Neural crest cell (in vitro differentiated cells): ENCODE results near the gene NUCB2. TPM values are rescaled to one million over a fixed set of nuclear protein-coding genes. Genes with fewer than 3 reads are reported as not detected.
"Not testable (repeated sequence)": the region's sequence is repeated elsewhere in the genome, so short reads cannot be mapped to it uniquely, and the experiment has no call there.

Source experiments
- DNase-seq: peaks from one replicate; pipeline ENCODE4 v3.0.0; 2021; ENCODE audit warnings: low read depth, mixed read lengths, low spot score
- H3K27ac Mint-ChIP-seq: one replicate; pipeline ENCODE4 v1.8.0; 2021; ENCODE audit warnings: mild to moderate bottlenecking, mixed read lengths; ENCODE audit not compliant: unreplicated experiment
- H3K27me3 Mint-ChIP-seq: 2 replicates; pipeline ENCODE4 v1.8.0; 2021; ENCODE audit warnings: low read depth, mild to moderate bottlenecking, mixed read lengths
- H3K36me3 Mint-ChIP-seq: 2 replicates; pipeline ENCODE4 v1.8.0; 2021; ENCODE audit warnings: low read depth, mild to moderate bottlenecking, mixed read lengths
- H3K4me1 Mint-ChIP-seq: 2 replicates; pipeline ENCODE4 v1.8.0; 2021; ENCODE audit warnings: mixed read lengths
- H3K4me3 Mint-ChIP-seq: one replicate; pipeline ENCODE4 v1.8.0; 2021; ENCODE audit warnings: mild to moderate bottlenecking, mixed read lengths
- H3K9me3 Mint-ChIP-seq: 2 replicates; pipeline ENCODE4 v1.8.0; 2021; ENCODE audit warnings: mixed read lengths
- CTCF ChIP-seq: fragments of 200-600 bp; sonication (generic); conservative IDR thresholded peaks from 2 replicates; pipeline ENCODE4 v1.5.0; 2021; ENCODE audit warnings: antibody characterized with exemption, mild to moderate bottlenecking
- total RNA-seq: library from RNA; stranded (reverse); gene quantifications from 2 replicates; pipeline ENCODE4 v1.2.1, GENCODE V29; 2021

Gene NUCB2
- total RNA-seq, 1 donor from 2014 or later: 59.3 TPM

- no peak for TF ChIP-seq CTCF
- Mint-ChIP-seq H3K27me3 (no peaks in the 10 kb centered on the region), H3K4me1 (no peaks in the 10 kb centered on the region), H3K36me3 (no peaks in the 10 kb centered on the region), H3K27ac (no peak overlapping the region), H3K4me3 (no peak overlapping the region), H3K9me3 (no peaks in the 10 kb centered on the region)
- no peak for DNase-seq
These were observed 12.8 kb upstream of the NUCB2 start for GRCh38 chr11:17263769-17264168.

- H3K4me1 Mint-ChIP-seq: no peaks in the 10 kb centered on the region
- no peak overlapping the region for H3K27ac Mint-ChIP-seq
- no peak overlapping the region for H3K4me3 Mint-ChIP-seq
- DNase-seq: no peak
- no peaks in the 10 kb centered on the region for H3K27me3 Mint-ChIP-seq
- no peaks in the 10 kb centered on the region for H3K9me3 Mint-ChIP-seq
- H3K36me3 Mint-ChIP-seq: no peaks in the 10 kb centered on the region
- no peak for TF ChIP-seq CTCF
These were observed 9.8 kb upstream of the NUCB2 start for GRCh38 chr11:17266781-17267180.

- DNase-seq: no peak
- no peaks in the 10 kb centered on the region for H3K27me3 Mint-ChIP-seq
These were observed 9.0 kb upstream of the NUCB2 start for GRCh38 chr11:17267576-17267975.

GRCh38 chr11:17268500-17268899 lies 8.0 kb upstream of the NUCB2 start:
- not testable (repeated sequence) for H3K4me3 Mint-ChIP-seq, DNase-seq, H3K9me3 Mint-ChIP-seq, H3K4me1 Mint-ChIP-seq, H3K27me3 Mint-ChIP-seq, H3K36me3 Mint-ChIP-seq, H3K27ac Mint-ChIP-seq

More at GRCh38 chr11:17267576-17267975, 9.0 kb upstream of the NUCB2 start:
- no peaks in the 10 kb centered on the region for H3K4me1 Mint-ChIP-seq
- H3K27ac Mint-ChIP-seq: no peak overlapping the region
- no peak overlapping the region for H3K4me3 Mint-ChIP-seq
- H3K9me3 Mint-ChIP-seq: no peaks in the 10 kb centered on the region
- TF ChIP-seq CTCF: no peak
- no peaks in the 10 kb centered on the region for H3K36me3 Mint-ChIP-seq

DNA sequence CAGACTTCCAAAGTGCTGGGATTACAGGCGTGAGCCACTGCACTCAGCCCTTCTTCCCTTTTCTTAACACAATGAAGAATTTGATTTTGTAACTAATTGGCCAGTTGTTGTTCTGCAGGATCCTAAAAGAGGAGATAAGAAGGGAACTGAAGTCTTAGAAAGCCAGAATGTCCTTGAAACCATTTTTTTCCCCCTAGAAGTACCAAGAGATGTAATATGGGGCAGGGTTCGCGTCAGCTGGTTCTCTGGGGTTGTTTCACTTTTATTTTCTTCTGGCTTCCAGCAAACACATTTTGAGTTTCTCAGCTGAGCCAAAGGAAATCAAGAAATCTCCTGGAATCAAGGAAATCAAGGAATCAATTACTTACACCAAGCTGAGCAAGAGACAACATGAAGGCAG lies 7.6 kb upstream of the NUCB2 start:
- no peaks in the 10 kb centered on the region for H3K27me3 Mint-ChIP-seq
- no peaks in the 10 kb centered on the region for H3K4me1 Mint-ChIP-seq
- no peaks in the 10 kb centered on the region for H3K9me3 Mint-ChIP-seq
- DNase-seq: no peak
- H3K36me3 Mint-ChIP-seq: no peaks in the 10 kb centered on the region
- no peak overlapping the region for H3K27ac Mint-ChIP-seq
- no peak for TF ChIP-seq CTCF
- no peak overlapping the region for H3K4me3 Mint-ChIP-seq

DNA sequence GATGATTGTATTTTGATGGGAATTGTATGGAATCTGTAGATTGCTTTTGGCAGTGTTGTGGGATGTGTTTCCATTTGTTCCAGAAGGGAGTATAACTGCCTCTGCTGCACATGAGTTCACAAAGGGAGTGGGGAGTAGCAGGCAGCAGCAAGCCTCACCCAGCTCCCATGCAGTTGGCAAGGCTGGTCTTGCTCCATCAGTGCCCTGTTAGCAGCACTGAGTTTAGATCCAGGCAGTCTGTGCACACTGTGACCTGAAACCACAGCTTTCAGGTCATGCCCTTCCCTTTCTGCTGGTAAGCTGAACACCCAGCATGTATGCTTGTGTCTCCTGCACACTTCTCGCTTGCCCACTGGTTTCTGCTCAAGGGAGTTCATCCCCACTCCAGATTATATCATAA lies 3.7 kb upstream of the NUCB2 start:
- peaks cover 17% of the 10 kb centered on the region for H3K4me1 Mint-ChIP-seq
- H3K27me3 Mint-ChIP-seq: no peaks in the 10 kb centered on the region
- no peak for TF ChIP-seq CTCF
- no peak overlapping the region for H3K4me3 Mint-ChIP-seq
- H3K9me3 Mint-ChIP-seq: no peaks in the 10 kb centered on the region
- DNase-seq: no peak
- H3K27ac Mint-ChIP-seq: no peak overlapping the region
- no peaks in the 10 kb centered on the region for H3K36me3 Mint-ChIP-seq
